Daoy (cell line): ENCODE results near the gene MMP27. TPM values are rescaled to one million over a fixed set of nuclear protein-coding genes. Genes with fewer than 3 reads are reported as not detected.

ENCODE experiments used
- DNase-seq: peaks from one replicate; pipeline ENCODE4 v3.0.0-alpha.2; 2015; ENCODE audit warnings: low read depth
- total RNA-seq: library from RNA; depleted of rRNA; stranded (reverse); fragments of >200 nt; shearing (Covaris generic); gene quantifications from 2 replicates; pipeline ENCODE4 v1.2.3, GENCODE V29; 2014

The MMP27 gene
- total RNA-seq, 1 experiment from 2014 or later: not detected

DNA sequence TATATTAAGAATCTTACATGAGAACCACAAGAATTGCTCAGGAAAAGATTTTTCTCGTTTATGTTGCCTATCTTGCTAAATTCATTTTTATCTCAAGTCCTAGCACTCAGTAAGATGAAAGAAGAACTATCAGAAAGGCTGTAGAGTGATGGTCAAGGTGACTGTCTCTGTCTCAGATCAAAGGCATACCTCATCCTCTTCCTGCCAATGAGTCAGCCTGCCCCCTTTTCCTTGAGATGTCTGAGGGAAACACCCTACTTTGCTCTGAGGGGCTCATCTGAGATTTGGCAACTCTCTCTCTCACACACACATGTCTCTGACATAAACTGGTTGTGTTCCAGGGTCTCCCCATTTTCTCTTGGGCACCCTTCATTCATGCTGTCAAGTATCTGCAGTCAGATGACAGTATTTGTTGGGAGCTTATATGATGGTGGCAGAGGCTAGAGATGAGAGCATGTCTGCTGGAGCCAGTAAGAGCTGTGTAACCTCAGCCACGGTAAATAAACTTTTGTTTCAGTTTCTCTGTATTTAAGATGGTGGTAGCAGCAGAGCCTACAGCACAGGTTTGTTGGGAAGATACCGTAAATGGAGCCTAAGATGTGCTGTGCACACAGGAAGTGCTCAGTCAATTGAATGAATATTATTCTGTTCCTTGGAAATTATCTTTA, 1.6 kb downstream of the MMP27 start:
- no peak for DNase-seq

DNA sequence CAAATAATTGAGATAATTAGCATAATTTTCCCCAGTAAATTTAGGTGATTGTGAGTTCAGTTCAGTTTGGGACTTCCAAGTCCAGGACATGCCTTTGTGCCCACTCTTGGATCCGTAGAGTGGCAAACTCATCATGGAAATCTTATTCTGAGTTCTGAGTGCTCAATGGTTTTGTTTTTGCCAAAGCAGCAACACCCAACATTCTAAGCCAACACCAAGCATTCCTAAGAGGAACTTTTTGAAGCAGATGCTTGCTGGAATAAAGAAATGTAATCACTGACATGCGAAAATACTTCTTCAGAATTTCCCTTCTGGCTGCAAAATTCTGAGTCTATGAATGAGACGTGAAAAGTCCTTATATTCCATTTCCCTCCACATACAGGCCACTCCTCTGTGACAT, 10.4 kb downstream of the MMP27 start:
- no peak for DNase-seq

DNA sequence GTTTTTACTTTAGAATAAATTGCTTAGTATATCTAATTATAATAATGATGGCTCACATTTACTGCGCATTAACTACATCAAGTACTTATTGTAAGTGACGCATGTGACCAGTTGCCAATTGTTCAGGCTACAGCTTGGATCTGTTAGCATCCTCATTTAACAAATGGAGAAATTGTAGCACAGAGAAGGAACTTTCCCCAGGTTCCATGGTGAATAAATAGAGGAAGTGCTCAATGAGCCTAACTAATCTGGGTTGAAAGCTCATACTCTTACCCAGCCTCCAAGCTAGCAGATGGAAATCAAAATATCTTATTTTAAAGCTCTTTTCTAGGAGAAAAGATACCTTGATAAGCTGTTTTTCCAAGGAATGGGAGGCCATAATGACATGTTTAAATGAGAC, 19.8 kb downstream of the MMP27 start:
- no peak for DNase-seq

DNA sequence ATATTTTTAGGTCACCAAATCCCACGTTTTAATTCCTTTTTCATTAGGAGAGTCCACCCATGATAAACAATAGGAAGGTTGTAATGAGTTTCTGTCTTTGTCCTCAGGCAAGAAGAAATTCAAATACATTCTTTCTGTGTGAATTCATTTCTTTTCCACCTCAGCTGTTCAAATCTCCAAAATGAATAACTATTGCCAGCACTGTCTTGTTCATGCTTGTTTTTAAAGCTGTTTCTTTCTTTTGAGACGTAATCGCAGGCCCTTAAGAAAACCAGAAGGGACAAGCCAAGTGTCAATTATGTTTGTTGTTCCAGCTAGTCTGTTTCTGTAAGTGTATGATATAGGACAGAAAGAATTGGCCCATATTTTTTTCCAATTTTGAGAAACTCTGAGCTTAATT, 20.2 kb downstream of the MMP27 start:
- no peak for DNase-seq

DNA sequence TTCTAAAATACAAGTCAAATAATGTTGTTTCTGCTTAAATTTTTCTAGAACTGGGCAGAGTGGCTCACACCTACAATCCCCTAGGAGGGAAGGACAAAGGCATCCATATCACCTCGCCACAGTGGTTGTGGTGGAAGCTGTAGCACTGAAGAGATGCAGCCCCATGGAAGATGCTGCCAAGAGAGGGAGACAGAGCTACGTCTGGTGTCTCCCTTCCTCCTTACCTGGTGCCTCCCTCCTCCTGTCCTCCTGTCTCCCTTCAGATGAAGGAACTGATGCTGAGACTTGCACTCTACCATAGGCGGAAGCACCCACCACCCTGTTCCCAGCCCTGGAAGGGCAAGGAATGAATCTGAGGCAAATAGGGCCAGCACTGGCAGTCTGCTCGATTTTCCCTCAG, 22.3 kb downstream of the MMP27 start:
- no peak for DNase-seq

DNA sequence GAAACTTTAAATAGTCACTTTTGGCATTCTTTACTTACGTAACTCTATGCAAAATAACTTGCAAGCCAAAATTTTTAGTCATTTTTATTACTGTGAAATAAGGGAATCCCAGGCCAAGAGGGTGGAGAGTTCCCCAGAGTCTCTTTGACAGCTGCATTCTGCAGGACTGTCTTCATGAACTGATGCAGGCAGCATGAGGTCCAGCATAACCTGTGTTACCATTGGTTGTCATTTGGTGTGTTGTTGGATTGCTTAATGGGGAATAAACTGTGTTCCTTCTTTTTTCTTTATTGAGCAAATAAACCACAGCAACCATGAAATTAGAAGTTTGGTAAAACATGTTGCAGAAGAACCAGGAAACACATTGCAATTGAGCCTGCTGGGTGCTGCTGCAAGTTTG, 24.6 kb downstream of the MMP27 start:
- no peak for DNase-seq

DNA sequence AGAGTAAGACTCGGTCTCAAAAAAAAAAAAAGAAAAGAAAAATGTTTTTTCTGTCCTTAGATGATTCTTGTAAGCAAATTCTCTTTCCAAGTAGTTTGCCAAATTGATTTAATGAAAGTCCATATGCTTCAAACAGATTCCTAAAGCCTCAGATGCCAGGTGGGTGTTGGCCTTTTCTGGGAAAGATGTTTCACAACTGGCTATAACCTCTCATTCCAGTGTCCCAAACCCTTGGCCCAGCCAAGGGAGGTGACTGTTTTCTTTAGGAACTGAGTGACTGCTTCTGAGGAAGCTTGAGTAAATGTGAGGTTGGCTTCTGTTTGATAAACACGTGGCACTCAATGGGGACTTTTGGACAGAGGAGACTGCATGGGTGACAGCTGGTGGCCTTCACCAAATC, 27.5 kb downstream of the MMP27 start:
- DNase-seq: no peak

DNA sequence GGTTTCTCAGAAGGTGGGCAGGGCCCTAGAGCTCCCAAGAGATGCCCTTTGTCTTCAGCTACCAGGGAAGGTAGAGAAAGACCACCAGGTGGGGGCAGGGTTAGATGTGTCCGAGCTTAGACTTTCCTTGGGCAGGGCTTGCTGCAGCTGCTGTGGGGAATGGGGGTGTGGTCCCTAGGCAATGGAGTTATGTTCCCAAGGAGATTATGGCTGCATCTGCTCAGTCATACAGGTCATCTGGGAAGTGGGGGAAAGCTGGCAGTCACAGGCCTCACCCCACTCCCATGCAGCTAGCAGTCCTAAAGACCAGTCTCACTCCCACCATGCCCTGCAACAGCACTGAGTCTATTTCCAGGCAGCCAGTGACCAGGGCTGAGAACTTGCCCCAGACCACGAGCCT, 29.5 kb downstream of the MMP27 start:
- DNase-seq: no peak

DNA sequence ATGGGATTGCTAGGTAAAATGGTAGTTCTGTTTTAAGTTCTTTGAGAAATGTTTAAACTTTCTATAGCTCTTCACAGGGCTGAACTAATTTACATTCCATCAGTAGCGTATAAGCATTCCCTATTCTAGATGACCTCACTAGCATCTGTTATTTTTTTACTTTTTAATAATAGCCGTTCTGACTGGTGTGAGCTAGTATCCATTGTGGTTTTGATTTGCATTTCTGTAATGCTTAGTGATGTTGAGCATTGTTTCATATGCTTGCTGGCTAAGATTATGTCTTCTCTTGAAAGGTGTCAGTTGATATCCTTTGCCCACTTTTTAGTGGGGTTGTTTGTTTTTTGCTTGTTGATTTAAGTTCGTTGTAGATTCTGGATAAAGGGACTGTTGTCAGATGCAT, 35.9 kb downstream of the MMP27 start:
- DNase-seq: no peak

DNA sequence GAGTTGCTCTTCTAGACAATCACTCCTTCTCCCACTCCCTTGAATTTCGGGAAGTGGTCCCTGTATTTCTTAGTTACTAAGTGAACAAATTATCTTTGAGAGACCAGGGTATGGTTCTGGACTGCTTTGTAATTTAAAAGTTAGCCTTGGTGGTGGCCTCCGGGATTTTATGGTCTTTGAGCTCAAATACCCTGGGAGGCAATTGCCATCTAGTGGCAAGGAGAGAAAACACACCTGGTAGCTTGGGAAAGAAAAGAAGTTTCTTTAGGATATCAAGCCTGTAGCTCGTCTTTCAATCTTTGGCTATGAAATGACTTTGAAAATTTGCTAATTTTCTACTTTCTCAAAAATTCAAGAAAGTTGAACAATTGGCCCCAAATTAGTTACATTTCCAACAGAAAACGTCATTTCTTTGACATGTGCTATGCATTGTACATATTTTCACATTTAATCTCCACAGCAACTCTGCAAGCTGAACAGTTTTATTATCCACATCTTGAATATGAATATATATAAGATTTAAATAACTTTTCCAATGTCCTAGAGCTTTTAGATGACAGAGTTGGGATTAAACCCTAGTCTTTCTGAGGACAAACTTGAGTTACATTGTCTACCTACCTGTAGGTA, 39.1 kb downstream of the MMP27 start:
- peak; percentile 39 for DNase-seq

DNA sequence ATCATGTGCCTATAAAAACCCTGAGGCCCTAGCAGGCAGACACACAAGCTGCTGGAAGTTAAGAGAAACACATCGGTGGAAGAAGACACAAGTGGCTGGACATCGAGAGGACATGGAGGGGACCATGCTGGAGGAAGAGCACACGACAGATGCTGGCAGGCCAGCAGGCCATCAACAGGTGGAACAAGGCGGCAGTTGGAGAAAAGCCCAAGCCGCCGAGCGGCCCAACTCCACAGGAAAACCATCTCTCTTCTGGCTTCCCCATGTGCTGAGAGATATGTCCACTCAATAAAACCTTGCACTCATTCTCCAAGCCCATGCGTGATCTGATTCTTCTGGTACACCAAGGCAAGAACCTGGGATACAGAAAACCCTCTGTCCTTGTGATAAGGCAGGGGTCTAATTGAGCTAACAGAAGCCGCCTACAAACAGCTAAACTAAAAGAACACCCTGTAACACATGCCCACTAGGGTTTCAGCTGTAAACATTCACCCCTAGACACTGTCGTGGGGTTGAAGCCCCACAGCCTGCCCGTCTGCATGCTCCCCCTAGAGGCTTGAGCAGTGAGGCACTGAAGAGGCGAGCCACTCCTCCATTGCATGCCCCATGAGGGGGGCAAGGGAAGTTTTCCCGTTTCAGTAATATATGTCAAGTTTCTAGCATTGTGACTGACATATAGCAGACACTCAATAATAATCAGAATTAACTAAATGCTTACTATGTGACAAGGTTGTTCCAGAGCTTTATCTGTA, 41.4 kb downstream of the MMP27 start:
- peak; percentile 26 for DNase-seq

DNA sequence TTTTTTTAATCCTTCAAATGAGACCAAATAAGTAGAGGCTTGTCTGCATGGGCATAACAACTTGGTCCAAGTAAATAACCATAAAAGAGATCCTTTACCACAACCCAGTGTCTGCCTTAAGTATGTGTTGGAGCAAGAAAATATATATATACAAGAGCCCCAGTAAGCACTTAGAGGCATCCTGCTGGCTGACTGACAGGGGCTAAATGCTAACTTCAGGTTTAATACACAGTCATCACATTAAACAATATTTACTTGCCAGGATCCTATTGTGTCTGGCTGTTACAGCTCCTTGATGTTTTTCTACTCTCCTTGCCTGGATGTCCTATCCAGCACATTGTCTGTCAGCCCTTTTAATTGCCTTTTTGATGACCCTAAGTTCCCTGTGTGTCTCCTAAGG, 43.0 kb downstream of the MMP27 start:
- no peak for DNase-seq

DNA sequence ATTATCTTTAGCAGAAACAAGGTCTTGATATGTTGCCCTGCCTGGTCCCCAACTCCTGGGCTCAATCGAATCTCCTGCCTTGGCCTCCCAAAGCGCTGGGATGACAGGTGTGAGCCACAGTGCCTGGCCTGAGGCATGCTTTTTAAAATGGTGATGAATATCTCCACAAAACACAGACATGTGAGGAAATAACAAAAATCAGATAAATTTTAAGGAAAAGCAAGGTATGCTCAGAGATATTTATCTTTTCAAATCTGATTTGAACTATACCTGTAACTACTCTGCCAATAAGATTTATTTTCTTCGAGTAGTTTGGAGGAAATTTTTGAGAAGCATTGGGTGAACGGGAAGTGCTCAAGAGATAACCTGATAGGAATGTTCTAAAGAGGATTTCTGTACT, 44.5 kb downstream of the MMP27 start:
- DNase-seq: no peak

DNA sequence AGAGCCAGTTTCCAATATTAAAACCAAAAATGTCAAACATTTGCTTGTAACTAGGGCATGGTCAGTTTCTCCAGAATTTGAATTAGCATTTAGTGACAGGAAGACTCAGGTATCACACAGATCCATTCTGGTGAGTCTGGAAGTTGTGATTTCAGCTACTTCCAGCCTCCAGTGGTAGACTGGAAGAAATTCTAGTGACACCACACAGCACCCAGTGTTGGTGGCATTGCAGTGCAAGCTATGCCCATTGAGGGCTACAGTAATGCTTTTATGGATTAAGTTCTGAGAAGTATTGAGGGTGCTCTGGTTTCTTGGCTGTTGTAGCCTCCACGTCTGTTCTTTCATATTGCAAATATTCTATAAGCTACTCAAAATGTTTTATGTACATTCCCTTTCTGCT, 49.0 kb downstream of the MMP27 start:
- no peak for DNase-seq

DNA sequence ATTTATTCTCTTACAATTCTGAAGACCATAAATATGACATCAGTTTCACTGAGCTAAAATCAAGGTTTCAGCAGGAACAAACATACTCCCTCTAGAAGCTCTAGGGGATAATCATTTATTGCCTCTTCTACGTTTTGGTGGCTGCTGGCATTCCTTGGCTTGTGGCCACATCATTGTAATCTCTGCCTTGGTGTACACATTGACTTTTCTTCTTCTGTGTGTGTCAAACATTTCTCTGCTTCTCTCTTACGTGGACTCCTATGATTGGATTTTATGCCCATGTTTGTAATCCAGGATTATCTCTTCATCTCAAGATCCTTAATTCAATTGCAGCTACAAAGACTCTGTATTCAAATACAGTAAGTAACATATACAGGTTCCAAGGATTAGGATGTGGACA, 50.0 kb downstream of the MMP27 start:
- DNase-seq: no peak

DNA sequence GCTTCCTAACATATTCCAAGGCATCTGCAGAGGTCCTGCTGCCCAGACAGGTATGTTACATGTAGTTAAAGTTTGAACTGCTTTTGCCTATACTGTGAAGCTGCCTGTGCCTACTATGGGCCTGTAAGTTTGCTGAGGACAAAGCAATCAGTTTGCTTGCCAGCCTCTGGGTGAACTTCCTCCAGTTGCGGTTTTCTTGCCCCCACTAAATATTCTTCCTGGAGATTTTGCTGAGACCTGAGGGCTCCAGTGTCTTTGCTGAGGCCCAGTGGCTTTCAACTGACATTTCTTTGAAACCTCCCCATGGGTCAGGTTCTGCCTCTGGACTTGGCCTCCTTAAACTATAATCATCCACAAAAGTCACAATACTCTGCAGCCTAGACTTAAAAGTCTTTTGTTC, 50.8 kb downstream of the MMP27 start:
- no peak for DNase-seq

DNA sequence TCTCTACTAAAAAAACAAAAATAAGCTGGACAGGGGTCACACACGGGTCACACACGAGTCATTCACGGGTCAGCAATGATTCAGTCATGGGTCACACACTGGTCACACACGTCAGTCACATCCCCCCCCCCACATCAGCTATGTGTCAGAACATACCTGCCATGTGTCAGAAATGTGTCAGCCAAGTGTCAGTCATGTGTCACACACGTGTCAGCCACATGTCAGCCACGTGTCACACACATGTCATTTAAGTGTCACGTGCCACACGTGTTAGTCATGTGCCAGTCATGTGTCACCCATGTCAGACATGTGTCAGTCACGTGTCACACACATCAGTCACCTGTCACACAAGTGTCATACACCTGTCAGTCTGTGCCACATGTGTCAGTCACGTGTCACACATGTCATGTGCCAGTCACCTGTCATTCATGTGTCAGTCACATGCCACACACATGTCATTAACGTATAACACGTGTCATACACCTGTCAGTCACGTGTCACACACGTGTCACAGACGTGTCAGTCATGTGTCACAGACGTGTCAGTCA, 51.8 kb downstream of the MMP27 start:
- DNase-seq: peak; percentile 19

DNA sequence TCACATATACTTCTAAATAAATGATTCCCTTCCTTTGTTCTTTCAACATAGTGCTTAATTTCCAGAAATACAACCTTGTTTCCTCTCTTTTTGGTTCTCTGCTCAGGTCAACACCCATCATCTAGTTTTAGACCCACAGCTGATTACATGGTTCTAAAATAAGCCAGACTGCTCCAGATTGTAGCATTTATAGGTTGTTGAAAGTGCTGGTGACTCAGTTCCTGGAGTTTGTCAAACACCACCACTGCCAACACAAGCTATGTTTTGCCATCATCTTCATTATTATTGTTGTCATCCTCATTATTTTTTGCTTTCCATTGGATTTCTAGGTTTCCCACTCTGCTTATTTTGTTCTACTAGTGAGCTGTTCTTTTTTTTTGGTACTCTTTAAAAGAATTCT, 58.1 kb downstream of the MMP27 start:
- DNase-seq: no peak

DNA sequence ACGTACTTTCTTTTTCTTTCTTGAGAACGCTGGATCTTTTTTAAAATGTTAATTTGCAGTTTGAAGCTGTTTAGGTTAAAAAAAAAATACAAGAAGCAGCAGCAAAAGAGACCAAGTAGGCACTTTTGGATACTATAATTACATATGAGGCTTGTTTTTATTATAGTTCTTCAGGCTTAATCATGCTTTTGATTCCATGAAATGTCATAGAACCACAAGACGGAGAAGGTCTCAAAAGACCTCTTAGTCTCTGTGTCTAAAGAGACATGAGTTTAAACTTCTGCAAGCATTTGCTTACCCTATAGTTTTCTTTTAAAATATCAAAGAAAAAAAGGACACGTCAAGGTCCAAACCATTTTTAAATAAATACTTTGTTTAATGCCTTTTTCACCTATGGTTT, 61.6 kb downstream of the MMP27 start:
- no peak for DNase-seq
